VCaP (cell line): Measurements from ENCODE around the gene PACSIN1.

ENCODE experiments used
- H3K27ac ChIP-seq: fragments of 450-650 bp; 2 replicates; pipeline ENCODE4 v1.5.1; 2017
- CTCF ChIP-seq: fragments of 450-650 bp; conservative IDR thresholded peaks from 2 replicates; pipeline ENCODE4 v1.5.1; 2017; ENCODE audit warnings: mild to moderate bottlenecking, moderate library complexity

The PACSIN1 gene

DNA sequence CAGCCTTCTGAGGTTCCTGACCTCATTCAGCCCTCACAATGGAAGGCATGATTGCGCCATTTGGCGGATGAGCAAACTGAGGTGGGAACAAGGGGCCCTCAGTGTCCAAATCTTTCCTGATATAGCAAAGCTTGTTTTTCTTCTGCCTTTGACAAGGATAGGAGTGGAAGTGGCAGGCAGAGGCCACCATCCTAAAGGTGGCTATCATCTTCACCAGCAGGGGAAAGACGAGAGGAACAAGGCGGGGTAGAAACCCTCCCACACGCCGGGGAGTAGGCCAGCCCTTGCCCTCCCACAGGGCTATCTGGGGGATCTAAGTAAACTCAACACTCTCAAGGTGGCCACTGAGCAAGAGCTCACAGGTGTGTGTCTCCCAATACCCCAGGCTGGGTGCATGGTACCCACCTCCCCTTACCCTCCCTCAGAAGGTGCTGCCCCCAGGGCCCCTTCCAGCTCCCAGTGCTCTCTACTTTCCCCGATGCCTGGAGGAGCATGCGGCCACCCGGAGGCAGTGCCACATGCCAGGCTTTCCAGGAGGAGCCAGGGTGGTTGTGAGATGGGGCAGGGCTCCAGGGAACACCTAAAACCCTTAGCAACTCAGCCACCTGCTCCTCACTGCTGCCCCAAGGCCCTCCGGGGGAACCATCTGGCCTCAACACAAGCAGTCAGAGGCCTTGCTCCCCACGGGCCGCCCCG lies 79.0 kb downstream of the PACSIN1 start:
- no peak for TF ChIP-seq CTCF
- H3K27ac ChIP-seq = peak overlapping the region; percentile 100

DNA sequence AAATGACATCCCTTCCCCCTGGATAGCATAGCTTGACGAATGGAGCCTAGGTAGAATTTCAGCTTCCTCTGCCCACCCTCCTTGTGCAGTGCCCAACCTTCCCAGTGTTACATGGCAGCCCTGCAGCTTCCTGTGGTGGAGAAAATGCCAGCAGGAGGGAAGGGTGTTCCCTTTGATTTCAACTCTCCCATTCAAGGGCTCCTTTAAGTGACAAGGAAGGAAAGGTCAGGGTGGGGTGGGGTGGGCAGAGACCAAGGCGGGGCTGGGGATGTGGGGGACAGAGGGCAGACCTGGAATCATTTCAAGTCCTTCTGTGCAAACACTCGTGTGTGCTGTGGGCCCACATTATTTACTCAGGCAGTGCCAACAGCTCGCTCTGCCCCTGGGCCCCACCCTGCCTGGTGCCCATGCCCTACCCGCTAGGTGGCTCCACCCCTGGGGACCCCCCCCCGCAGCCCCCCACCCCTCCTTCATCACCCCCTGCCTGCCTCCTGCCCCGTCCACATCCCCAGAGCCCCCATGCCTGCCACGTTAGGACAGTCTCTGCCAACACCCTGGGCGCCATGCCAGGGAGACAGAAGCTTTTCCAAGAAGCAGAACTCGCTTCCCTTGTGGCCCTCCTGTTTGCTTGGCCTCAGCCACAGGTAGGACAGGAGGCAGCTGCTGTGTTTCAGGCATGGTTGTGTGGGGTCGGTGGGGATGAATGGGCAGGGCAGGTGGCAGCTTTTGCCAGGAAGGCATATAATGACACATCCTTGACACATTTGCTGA lies 80.9 kb downstream of the PACSIN1 start:
- H3K27ac ChIP-seq = peak overlapping the region; percentile 100
- TF ChIP-seq CTCF = peak; percentile 46

DNA sequence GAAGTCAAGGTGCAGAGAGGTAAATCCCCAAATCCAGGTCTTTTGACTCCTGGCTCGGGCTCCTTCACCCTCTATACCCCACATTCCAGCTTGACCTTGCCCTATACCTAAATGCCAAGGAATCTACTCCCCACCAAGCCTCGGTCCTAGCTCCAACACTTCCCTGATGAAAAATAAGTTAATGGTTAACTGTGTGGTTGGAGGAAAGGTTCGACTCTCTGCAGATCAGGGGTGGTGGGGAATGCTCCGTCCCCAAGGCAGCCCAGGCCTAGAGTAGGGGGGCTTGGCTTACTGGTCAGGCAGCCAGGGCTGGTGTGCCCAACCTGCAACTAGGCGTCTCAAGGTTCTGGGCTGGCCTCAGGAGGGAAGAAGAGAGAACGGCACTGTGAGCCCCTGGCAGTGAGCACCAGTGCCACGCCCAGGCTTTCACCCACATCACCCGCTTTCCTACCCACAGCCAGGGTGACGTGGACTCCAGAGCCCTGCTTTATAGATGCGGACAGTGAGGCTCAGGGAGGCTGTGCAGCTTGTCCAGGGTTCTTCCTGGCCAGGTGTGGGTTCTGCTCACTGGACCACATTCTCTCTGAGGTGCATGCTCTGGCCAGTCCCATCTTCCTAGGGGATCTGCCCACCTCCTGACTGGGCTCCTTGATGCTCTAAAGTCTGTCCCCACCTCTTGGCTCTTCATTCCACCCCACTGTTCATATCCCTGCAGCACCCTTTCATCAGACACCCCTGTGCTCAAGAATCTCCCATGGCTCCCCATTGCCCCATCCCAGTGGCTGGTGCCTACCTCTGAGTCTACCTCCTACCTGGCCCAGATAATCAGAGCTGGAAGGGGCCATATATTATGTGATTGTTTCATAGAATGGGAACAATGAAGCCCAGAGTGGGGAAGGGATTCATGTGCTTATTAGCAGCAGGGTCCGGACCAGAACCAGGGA lies 82.1 kb downstream of the PACSIN1 start:
- no peak for TF ChIP-seq CTCF
- peak overlapping the region; percentile 100 for H3K27ac ChIP-seq

- TF ChIP-seq CTCF = no peak
- H3K27ac ChIP-seq = peak overlapping the region; percentile 100
Measured at GRCh38 chr6:34549026-34549803, 83.3 kb downstream of the PACSIN1 start.

GRCh38 chr6:34549804-34550202 lies 83.9 kb downstream of the PACSIN1 start:
- peak overlapping the region; percentile 100 for H3K27ac ChIP-seq
- no peak for TF ChIP-seq CTCF

GRCh38 chr6:34551720-34552119 lies 85.8 kb downstream of the PACSIN1 start:
- no peak for TF ChIP-seq CTCF
- peak overlapping the region; percentile 100 for H3K27ac ChIP-seq
